Head of caudate nucleus (tissue), 42 donors: Measurements from ENCODE around the gene SPATA31C2.
"Not testable (repeated sequence)": the region's sequence is repeated elsewhere in the genome, so short reads cannot be mapped to it uniquely, and the experiment has no call there.

Source experiments
- DNase-seq, 42 donors: peaks; one replicate each; pipeline versions ENCODE4 v3.0.0 to v3.0.0-alpha.2; 2020 to 2021; ENCODE audit warnings: mixed read lengths in 7 of 42
- intact Hi-C: fragments of 100-400 bp; cut with DNase I; formaldehyde crosslinking; loops from one replicate; pipeline ENCODE4 v1.15.0; 2022

Gene SPATA31C2

DNA sequence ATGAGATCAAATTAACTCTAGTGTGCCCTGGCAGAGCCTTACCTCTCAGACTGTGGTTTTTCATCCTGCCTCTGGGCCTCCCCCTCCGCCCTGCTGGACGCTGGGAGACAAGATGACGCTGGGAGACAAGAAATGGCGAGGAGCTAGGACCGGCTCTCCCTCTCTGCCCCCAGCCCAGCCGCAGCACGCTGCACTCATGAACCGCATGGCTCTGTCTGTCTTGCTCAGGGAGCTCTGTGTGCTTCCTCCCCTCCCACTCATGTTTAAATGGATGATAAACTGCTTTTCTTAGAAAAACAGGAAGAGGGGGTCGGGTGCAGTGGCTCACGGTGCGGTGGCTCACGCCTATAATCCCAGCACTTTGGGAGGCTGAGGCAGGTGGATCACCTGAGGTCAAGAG, 4.7 kb downstream of the SPATA31C2 start:
- intact Hi-C loops, DNase-seq: not testable (repeated sequence)

DNA sequence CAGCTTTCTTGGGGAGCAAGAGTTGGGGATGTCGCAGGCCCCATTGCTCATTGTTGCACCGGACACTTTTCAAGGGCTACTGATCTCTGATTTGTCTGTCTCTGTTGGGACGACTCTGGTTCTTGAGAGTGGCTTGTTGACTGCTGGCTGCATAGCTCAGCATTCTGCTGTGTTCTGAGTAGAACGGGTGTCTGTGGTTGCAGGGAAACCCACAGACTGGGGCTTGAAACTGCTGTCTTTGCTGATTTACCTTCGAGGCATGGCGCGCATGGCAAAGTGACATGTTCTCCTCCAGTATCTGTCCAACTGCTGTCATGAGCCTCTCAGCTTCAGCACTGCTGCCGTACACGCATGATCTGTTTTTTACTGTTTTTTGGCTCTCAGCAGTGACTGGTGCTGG, 8.7 kb downstream of the SPATA31C2 start:
- intact Hi-C loops, result not testable (repeated sequence)
- peak in 1 of 42 donors; percentile 13 for DNase-seq

DNA sequence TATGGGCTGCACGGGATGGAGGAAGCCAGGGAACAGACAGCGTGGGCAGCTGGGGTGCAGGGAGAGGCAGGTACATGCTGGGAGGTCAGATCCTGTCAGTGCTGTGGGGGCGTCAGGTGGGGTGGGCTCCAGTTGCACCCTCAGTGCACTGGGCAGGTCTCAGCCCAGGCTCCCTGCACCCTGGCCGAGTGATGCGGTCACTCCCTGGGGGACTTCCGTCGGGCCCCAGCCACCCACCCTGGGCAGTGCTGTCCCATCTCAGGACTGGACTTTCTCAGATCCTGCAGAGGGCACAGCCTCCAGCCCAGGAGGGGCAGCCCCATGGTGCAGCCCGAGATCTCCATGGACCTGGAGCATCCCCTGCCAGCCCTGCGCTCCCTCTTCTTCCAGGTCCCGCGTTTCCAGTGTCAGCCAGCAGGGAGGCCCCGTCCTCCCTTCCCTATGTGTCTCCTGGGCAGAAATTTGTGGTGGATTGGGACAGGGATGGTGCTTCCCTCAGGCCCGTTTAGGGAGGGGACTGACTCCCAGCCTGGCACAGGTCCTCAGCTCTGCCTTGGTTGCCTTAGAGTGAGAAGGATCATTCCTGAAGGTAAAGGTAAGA, 10.5 kb downstream of the SPATA31C2 start:
- intact Hi-C loops, DNase-seq: not testable (repeated sequence)

DNA sequence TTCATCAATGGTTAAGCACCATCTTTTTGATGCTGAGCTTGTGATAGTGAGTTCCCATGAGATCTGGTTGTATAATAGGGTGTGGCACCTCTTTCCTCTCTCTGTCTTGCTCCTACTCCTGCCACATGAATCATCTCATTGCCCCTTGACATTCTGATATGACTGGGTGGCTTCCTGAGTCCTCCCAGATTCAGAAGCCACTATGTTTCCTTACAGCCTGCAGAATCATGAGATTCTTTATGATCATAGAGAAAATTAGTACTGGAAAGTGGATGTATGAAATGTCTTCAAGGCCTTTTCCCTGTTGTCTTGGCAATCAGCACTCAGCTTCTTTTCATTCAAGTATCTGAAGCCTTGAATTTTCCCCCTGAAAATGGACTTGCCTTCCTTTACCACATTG, 14.9 kb downstream of the SPATA31C2 start:
- DNase-seq, intact Hi-C loops: not testable (repeated sequence)

DNA sequence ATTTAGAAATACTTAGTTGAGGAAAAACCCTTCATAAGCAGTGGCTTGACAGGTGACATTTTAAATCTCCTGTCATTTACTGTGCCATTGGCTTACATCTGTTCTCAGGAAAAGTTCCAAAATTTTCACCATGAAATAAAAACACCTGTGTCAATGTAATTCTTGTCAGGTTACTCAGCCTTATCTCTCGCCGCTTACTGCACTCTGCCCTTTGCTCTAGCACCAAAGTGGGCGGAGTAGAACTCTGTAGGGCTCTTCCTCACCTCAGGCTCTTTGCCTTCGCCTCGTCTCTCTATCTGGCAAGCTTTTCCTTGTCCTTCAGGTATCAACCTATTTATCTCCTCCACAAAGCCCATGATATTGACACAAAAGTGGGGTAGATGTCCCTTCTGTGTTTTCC, 20.2 kb downstream of the SPATA31C2 start:
- DNase-seq, intact Hi-C loops: not testable (repeated sequence)

DNA sequence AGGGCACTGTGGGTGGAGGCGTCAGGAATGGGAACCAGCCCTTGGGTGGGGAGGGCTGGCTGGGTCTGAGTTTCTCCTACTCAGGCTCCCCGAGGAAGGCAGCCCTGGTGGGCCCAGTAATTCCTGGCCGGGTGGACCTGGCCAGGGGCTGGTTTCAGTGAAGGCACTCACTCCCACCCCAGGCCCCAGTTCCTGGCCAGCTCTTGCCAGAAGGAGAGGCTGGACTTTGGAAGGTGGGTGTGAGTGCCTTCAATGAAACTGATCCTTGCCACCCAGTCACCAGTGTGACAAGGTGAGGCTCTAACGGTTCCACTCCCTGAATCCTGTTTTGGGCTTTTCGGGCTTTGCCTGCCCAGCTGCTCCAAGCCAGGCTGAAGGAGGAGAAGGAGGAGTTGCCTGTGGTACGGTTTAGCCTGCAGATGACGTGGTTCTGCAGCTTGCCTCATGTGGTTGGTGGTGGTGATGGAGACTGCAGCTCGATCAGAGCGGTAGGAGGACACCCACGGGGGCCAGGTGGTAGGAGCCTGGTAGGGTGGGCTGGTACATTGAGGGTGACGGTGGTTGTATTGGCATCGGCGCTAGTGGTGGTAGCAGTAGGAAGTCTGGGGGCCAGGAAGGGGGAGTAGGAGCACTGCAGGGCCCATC, 23.2 kb downstream of the SPATA31C2 start:
- DNase-seq, intact Hi-C loops: not testable (repeated sequence)

DNA sequence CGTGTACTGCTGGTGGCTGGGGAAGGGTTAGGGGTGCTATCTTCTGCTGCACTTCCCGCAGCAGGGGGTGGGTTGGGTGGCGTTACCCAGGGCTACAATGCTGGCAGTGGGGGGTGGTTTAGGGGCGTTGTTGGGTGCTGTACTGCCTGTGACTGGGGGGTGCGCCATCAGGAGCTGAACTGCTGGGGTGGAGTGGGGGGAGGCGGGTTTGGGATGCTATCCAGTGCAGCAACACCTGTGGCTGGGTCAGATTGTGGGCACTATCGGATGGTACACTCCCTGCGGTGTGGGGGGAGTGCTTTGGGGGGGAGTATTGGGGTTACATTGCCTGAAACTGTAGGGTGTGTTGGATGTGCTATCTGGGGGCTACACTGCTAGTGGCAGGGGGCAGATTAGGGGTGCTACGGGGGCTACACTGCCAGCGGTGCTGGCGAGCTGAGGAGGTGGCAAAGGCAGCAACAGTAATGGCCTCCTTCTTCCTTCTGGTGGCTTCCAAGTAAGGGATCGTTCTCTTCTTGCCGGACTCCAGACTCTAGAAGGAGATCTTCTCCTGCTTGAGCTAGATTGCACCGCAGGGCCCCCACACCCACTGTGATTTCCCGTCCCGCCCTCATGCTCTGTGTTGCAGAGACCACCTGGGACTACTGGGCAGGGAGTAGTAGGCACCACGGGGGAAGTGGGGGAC, 23.9 kb downstream of the SPATA31C2 start:
- DNase-seq, intact Hi-C loops: not testable (repeated sequence)

DNA sequence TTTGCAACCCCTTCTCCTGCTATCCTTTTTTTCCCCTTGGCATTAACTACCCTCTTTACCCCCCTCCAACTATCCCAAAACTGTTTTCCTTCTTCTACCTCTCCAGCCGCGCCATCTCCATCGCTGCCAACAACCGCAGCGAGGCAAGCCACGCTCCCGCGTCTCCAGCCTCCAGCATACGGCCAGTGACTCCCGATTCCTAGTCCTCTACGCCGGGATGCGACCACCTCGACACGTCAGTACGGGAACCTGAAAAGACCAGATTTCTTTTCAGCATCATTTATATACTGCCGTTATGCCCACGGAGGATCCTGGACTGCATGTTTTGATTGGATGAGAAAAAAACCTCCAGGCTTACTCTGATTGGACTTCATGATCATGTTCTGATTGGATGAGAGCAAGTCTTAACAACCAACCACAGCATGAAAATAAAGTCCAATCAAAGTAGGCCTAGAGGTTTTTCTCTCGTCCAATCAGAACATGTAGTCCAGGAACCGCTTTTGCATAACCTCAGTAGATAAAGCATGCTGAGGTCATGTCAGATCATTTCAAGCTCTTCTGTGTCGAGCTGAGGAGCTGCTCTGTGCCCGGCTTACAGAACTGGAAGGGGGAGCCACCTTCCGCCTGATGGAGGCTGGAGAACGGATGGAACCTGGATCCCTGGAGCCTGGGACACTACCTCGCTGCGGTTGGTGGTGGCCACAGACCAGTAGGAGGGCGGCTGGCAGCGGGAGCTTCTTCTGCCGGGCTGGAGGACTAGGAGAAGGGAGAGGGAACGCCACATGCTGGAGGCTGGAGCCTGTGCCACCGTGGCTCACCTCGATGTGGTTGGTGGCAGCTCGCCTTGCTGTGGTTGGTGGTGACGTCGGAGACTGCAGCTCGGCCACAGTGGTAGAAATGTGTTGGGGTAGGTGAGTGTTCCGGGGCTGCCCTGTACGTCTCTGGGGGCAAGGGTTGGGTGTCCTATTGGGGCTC, 24.8 kb downstream of the SPATA31C2 start:
- intact Hi-C loops, DNase-seq: not testable (repeated sequence)

DNA sequence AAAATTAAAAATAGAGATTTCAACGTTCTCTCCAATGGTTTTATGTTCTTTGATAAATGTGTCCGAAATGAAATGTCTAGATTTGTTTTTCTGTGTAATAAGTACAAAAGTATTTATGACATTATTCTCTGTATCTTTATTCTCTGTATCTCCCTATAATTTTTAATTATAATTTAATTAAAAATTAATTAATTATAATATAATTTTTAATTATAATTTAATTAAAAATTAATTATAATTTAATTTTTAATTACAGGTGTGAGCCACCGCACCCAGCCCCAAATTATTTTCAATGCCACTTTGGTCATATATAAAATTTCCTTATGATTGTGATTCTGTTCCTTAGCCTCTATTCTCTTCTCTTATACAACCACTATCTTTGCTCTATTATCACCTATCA, 28.2 kb downstream of the SPATA31C2 start:
- no peak for DNase-seq
- intact Hi-C loops, result no loop called here

DNA sequence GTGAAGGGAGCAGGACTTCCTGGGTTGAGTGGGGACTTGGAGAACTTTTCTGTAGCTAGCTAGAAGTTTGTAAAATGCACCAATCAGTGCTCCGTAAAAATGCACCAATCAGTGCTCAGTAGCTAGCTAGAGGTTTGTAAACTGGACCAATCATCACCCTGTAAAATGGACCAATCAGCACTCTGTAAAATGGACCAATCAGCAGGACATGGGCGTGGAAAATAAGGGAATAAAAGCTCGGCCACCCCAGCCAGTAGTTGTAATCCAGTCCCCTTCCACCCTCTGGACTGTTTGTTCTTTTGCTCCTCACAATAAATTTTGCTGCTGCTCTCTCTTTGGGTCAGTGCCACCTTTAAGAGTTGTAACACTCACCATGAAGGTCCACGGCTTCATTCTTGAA, 29.5 kb downstream of the SPATA31C2 start:
- DNase-seq, result no peak
- intact Hi-C loops, result no loop called here

DNA sequence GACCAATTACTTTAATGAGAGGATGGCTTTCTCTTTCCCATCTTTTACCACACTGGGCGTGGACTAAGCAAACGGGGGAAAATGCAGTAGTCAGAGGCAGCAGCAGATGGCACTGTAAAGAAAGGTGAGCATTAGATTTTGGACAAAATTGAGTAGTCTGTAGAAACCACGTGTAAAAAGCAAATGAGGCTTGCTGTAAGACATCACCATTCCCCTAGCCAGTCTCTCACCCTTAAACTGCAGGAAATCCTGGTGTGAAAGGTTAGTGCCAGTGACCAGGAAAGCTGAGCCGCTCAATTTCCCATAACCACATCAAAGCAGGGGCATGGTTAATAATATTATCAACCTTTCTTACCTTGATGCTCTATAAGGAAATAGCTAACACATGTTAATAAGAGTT, 31.8 kb downstream of the SPATA31C2 start:
- intact Hi-C loops, result no loop called here
- DNase-seq, result peak in 28 of 42 donors; percentile 8 to 57 (median 29)

DNA sequence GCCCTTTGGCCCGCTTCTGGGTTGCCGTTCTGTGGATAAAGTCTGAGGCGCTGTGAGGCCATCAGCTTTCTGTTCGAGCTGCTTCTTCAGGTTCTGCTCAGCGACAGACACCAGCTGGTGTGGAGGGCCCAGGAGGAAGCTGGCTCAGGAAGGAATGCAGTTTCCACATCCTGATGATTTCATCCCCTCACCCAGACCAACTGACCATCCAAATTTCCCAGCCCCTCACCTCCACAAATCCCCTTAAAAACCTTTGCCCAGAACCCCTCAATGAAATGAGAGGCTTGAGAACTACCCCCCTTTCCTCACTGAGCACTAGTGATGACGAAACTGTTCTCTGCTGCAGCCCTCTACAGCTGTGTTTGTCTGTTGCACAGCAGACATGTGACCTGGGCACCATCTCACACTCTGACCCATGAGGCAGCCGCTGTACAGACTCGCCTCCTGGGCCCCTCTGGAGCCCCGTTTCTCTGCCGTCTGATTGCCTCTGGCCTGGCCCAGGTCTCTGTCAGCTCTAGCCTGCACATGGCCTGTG, 45.4 kb downstream of the SPATA31C2 start:
- peak in 9 of 42 donors; percentile 7 to 44 (median 11) for DNase-seq
- intact Hi-C loops, result no loop called here

DNA sequence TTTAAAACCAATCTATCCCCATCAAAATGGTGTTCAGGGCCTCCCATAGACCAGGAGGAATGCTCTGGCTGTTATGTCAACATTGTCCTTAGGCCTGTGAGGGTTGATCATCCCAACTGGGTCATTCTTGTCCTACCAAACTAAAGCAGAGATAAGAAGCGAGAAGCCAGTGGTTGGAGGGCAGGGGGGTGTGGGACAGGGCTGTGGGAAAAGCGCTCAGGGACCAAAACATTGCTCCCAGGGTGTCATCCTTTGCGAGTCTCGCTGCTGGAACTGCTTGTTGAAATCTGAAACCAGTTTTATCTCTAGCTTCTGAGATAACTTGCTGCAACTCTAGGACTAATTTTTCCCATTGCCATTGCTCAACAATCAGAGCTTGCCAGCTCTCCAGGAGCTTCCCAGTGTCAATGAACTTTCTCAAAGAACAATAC, 48.1 kb downstream of the SPATA31C2 start:
- intact Hi-C loops, result no loop called here
- DNase-seq, result no peak

DNA sequence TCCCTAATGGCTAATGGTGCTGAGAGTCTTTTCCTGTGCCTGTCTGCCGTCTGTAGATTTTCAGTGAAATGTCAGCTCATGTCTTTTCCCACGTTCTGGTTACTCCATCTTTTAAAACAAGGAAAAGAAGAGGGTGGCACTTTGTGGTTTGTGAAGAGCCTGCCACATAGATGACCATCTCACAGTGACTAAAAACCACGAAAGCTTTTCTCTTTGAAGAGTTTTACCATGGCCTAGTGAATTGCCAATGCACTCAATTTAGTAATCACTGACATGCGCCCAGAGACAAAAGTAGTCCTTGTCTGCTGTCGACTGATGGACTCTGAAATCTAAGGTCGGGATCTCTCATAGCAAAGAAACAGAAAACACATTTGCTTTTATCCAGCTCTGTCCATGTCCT, 50.4 kb downstream of the SPATA31C2 start:
- intact Hi-C loops, result no loop called here
- DNase-seq, result no peak

DNA sequence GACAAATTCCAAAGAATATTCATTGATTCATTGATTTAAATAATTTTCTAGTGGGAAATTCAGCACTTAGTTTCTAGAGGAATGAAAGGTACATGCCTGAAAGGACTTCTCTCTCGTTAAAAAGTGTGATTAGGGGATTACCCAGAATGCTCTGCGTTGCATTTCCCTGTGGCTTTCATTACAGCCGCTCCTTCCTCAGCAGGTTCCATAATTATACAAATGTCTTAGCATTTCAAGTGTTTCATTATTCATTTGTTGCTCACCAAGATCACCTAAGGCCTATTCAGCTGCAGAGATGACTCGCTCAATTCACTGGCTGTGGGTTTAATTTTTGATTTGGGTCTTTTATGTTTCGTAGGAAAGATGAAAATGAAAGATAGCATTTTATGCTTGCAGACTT, 52.8 kb downstream of the SPATA31C2 start:
- DNase-seq, result no peak
- intact Hi-C loops, result no loop called here

DNA sequence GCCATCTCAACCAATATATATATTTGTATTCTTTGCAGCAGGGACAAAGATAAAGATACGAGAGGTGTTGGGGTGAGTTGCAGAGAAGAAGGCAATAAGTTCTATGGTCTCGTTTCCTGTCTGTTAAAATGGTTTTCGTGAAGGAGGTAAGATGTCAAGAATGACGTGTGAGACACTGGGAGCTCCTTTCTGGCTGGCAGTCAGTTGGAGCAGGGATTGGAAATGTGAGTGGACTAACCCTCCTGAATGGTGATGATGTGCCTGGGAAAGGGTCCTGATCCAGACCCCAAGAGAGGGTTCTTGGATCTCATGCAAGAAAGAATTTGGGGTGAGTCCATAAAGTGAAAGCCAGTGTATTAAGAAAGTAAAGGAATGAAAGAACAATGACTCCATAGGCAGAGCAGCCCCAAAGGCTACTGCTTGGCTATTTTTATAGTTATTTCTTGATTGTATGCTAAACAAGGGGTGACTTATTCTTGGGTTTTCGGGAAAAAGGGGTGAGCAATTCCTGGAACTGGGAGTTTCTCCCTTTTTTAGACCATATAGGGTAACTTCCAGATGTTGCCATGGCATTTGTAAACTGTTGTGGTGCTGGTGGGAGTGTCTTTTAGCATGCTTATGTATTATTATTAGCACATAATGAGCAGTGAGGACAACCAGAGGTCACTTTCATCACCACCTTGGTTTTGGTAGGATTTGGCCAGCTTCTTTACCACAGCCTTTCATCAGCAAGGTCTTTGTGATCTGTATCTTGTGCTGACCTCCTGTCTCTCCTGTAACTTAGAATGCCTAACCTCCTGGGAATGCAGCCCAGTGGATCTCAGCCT, 53.7 kb downstream of the SPATA31C2 start:
- intact Hi-C loops, result no loop called here
- no peak for DNase-seq
